Stomach (tissue), 9 donors: ENCODE results near the gene COA8. TPM values are rescaled to one million over a fixed set of nuclear protein-coding genes. Genes with fewer than 3 reads are reported as not detected.
A peak's percentile ranks its signal among the peaks of the same experiment; 100 is the strongest.

Source experiments
- DNase-seq, 2 donors: peaks; one replicate each; pipeline versions ENCODE4 v3.0.0 to v3.0.0-alpha.2; 2013 to 2019
- H3K27ac ChIP-seq, 5 donors: fragments of 200-600 bp in 4 of 5; sonication (generic) in 4 of 5; one replicate each; pipeline ENCODE4 v1.5.1; 2013 to 2019; ENCODE audit warnings: mild to moderate bottlenecking in 1 of 5, moderate library complexity in 1 of 5
- H3K27me3 ChIP-seq, 3 donors: fragments of 200-600 bp; sonication (generic); one replicate each; pipeline ENCODE4 v1.5.1; 2017 to 2019; ENCODE audit warnings: mixed run types in 1 of 3
- H3K36me3 ChIP-seq, 4 donors: fragments of 200-600 bp; sonication (generic); 1 replicate in 3 of 4; 2 replicates in 1 of 4; pipeline ENCODE4 v1.5.1; 2016 to 2019
- H3K4me1 ChIP-seq, 4 donors: fragments of 200-600 bp; sonication (generic); one replicate each; pipeline ENCODE4 v1.5.1; 2016 to 2019
- H3K4me3 ChIP-seq, 4 donors: fragments of 200-600 bp; sonication (generic) in 3 of 4; one replicate each; pipeline ENCODE4 v1.5.1; 2016 to 2019; ENCODE audit warnings: mild to moderate bottlenecking in 1 of 4
- H3K9me3 ChIP-seq, 4 donors: fragments of 200-600 bp; sonication (generic); one replicate each; pipeline ENCODE4 v1.5.1; 2016 to 2019
- CTCF ChIP-seq, 7 experiments: fragments of 450-650 bp in 4 of 7; fragments of 200-600 bp in 3 of 7; sonication (generic) in 3 of 7; IDR thresholded peaks; one replicate each; pipeline ENCODE4 v1.5.1; 2016 to 2019; ENCODE audit warnings: antibody characterized with exemption in 7 of 7, control low read depth in 2 of 7, mild to moderate bottlenecking in 1 of 7
- EP300 ChIP-seq: sonication (generic); formaldehyde crosslinking; IDR thresholded peaks from one replicate; pipeline ENCODE4 v1.6.1; 2017; ENCODE audit warnings: antibody characterized with exemption
- POLR2A ChIP-seq, 4 donors: fragments of 450-650 bp; IDR thresholded peaks; one replicate each; pipeline ENCODE4 v1.6.1; 2016; ENCODE audit warnings: antibody characterized with exemption in 4 of 4, control low read depth in 2 of 4, mild to moderate bottlenecking in 1 of 4, moderate library complexity in 1 of 4
- POLR2AphosphoS5 ChIP-seq, 3 donors: sonication (generic); formaldehyde crosslinking; IDR thresholded peaks; one replicate each; pipeline ENCODE4 v1.6.1; 2016; ENCODE audit warnings: antibody characterized with exemption in 3 of 3
- WGBS, 5 donors: extraction: QIAGEN DNeasy Blood & Tissue Kit in 3 of 5; methylation state at CpG; one replicate each; pipeline versions ENCODE4 v1.1.5 to v1.1.7; 2013 to 2018; 5-methylcytosine and 5-hydroxymethylcytosine counted together
- intact Hi-C: fragments of 100-400 bp; cut with DNase I; formaldehyde crosslinking; loops from one replicate; pipeline ENCODE4 v1.15.1; 2023; ENCODE audit warnings: low total_unique reads
- polyA plus RNA-seq, 3 donors: library from polyadenylated mRNA; stranded (reverse); fragments of 200-250 nt; gene quantifications; one replicate each; pipeline ENCODE4 v1.2.3, GENCODE V29; 2013
- total RNA-seq, 5 donors: library from RNA; depleted of rRNA; stranded (reverse); fragments of >200 nt; gene quantifications; one replicate each; pipeline versions ENCODE4 v1.1.0 to v1.2.3, GENCODE V29; 2014 to 2016
- donor health status: healthy with polysubstance abuse.
- donor health status: Bipolar disorder and iron deficiency.
- donor health status: healthy.

Gene COA8
- total and polyA plus RNA-seq, 8 donors, result 6.4 to 96.5 (median 21.0) TPM

- Histone ChIP-seq H3K27me3 (no peaks in the 10 kb centered on the region), H3K27ac (peak overlapping the region; percentile 91 to 99 (median 97)), H3K4me1 (peaks cover 51 to 84% (median 73%) of the 10 kb centered on the region in 4 donors), H3K4me3 (peak overlapping the region; percentile 78 to 100 (median 90)), H3K36me3 (peaks cover 11 to 31% (median 23%) of the 10 kb centered on the region in 4 donors), H3K9me3 (no peaks in the 10 kb centered on the region)
- TF ChIP-seq POLR2AphosphoS5 (IDR thresholded peaks at IDR 0.05) (peak in 1 of 3 donors; percentile 19), CTCF (IDR thresholded peaks at IDR 0.05) (peak in 1 of 7 experiments; percentile 12), POLR2A (IDR thresholded peaks at IDR 0.05) (no peak)
- WGBS, 5 donors, result 2 to 3% (median 3%) methylated on average over 36 of the region's 36 CpGs
- peak in 1 of 2 donors; percentile 78 for DNase-seq
- intact Hi-C loops, result no loop called here
Measured at GRCh38 chr14:103561381-103562178, 1.2 kb upstream of the COA8 start.

GRCh38 chr14:103562179-103562428 lies 656 bp upstream of the COA8 start:
- no peak for TF ChIP-seq POLR2A (IDR thresholded peaks at IDR 0.05)
- H3K4me3 ChIP-seq, result peak overlapping the region; percentile 78 to 100 (median 90)
- DNase-seq, result no peak
- intact Hi-C loops, result no loop called here
- H3K27me3 ChIP-seq, result no peaks in the 10 kb centered on the region
- H3K27ac ChIP-seq, result peak overlapping the region; percentile 91 to 99 (median 97)
- peaks cover 50 to 86% (median 72%) of the 10 kb centered on the region in 4 donors for H3K4me1 ChIP-seq
- H3K36me3 ChIP-seq, result peaks cover 11 to 31% (median 25%) of the 10 kb centered on the region in 4 donors
- 0 to 1% (median 0%) methylated on average over 8 to 25 of the region's 25 CpGs for WGBS, 5 donors
- no peaks in the 10 kb centered on the region for H3K9me3 ChIP-seq

- peaks cover 11 to 24% (median 22%) of the 10 kb centered on the region in 4 donors for H3K36me3 ChIP-seq
- intact Hi-C loops, result no loop called here
- H3K27ac ChIP-seq, result peak overlapping the region; percentile 91 to 99 (median 97)
- 0 to 1% (median 1%) methylated on average over 16 to 22 of the region's 22 CpGs for WGBS, 5 donors
- DNase-seq, result no peak
- no peaks in the 10 kb centered on the region for H3K27me3 ChIP-seq
- H3K4me3 ChIP-seq, result peak overlapping the region; percentile 78 to 100 (median 90)
- H3K9me3 ChIP-seq, result no peaks in the 10 kb centered on the region
- peaks cover 39 to 82% (median 66%) of the 10 kb centered on the region in 4 donors for H3K4me1 ChIP-seq
- no peak for TF ChIP-seq POLR2AphosphoS5 (IDR thresholded peaks at IDR 0.05)
- TF ChIP-seq CTCF (IDR thresholded peaks at IDR 0.05), result no peak
- no peak for TF ChIP-seq EP300
- TF ChIP-seq POLR2A (IDR thresholded peaks at IDR 0.05), result no peak
Measured at GRCh38 chr14:103563226-103563620, 463 bp downstream of the COA8 start.

- Histone ChIP-seq H3K27me3 (no peaks in the 10 kb centered on the region), H3K9me3 (no peaks in the 10 kb centered on the region), H3K27ac (peak overlapping the region in 2 of 5 donors; percentile 95 to 98), H3K4me3 (peak overlapping the region; percentile 78 to 100 (median 90)), H3K36me3 (peaks cover 8 to 24% (median 18%) of the 10 kb centered on the region in 4 donors), H3K4me1 (peaks cover 32 to 78% (median 61%) of the 10 kb centered on the region in 4 donors)
- peak in 1 of 2 donors; percentile 35 for DNase-seq
- intact Hi-C loops, result no loop called here
- TF ChIP-seq POLR2AphosphoS5 (IDR thresholded peaks at IDR 0.05) (no peak), POLR2A (IDR thresholded peaks at IDR 0.05) (no peak), EP300 (no peak), CTCF (IDR thresholded peaks at IDR 0.05) (no peak)
- WGBS, 5 donors, result 33 to 48% (median 43%) methylated on average over 21 of the region's 21 CpGs
Measured at GRCh38 chr14:103563844-103564505, 1.2 kb downstream of the COA8 start.
